ENCODE measurements around the gene ALPK1. TPM values are rescaled to one million over a fixed set of nuclear protein-coding genes. Genes with fewer than 3 reads are reported as not detected.

The ALPK1 gene
- total and polyA plus RNA-seq, 2 experiments from 2014 or later, result 0.10 to 0.49 TPM

- Histone ChIP-seq H3K27ac (ENCODE audit: low read depth) (no peak overlapping the region), H3K36me3 (ENCODE audit: insufficient read depth) (no peaks in the 10 kb centered on the region), H3K27me3 (ENCODE audit: insufficient read depth) (no peaks in the 10 kb centered on the region), H2AFZ (no peak overlapping the region), H3K4me1 (ENCODE audit: insufficient read depth) (peaks cover 7% of the 10 kb centered on the region; the same call in 1 of the 2 replicates), H3K4me2 (no peak overlapping the region), H3K9me2 (ENCODE audit: insufficient read depth) (peaks cover 3% of the 10 kb centered on the region; the same call in 1 of the 2 replicates), H3F3A (replicated peaks; ENCODE audit: low read depth) (no peaks in the 10 kb centered on the region), H4K20me1 (replicated peaks; ENCODE audit: insufficient read depth) (no peaks in the 10 kb centered on the region), H3K79me2 (replicated peaks; ENCODE audit: insufficient read depth) (no peaks in the 10 kb centered on the region), H3K4me3 (no peak overlapping the region)
- Mint-ChIP-seq H3K4me1 (no peaks in the 10 kb centered on the region; the same call in 2 of the 3 replicates), H3K4me3 (no peak overlapping the region), H3K36me3 (ENCODE audit: low read depth) (no peaks in the 10 kb centered on the region), H3K27ac (no peak overlapping the region), H3K9me3 (no peaks in the 10 kb centered on the region), H3K27me3 (ENCODE audit: insufficient read depth, low read depth, poor library complexity) (no peaks in the 10 kb centered on the region)
- TF ChIP-seq JUNB (IDR thresholded peaks at IDR 0.05; ENCODE audit: unreplicated experiment) (no peak), EZH2phosphoT487 (IDR thresholded peaks at IDR 0.05; ENCODE audit: unreplicated experiment) (no peak), CTCF (conservative IDR thresholded peaks at IDR 0.05; ENCODE audit: low read depth in 2 of 2) (no peak), ZNF462 (CRISPR knock-in tag; IDR thresholded peaks at IDR 0.05) (no peak), POLR2AphosphoS5 (IDR thresholded peaks at IDR 0.05; ENCODE audit: low read depth) (no peak), ZNF331 (CRISPR knock-in tag; IDR thresholded peaks at IDR 0.05; ENCODE audit: low read depth) (no peak), EZH2 (IDR thresholded peaks at IDR 0.05; ENCODE audit: low read depth, unreplicated experiment) (no peak), ZNF114 (CRISPR knock-in tag; IDR thresholded peaks at IDR 0.05) (no peak), STAT1 (IDR thresholded peaks at IDR 0.05; ENCODE audit: unreplicated experiment) (no peak), NANOG (IDR thresholded peaks at IDR 0.05; ENCODE audit: borderline replicate concordance) (no peak)
- no peak for DNase-seq (ENCODE audit: low spot score)
- ATAC-seq, result no peak
These were observed 74.2 kb downstream of the ALPK1 start for GRCh38 chr4:112371361-112371760.

Data from GM23338 (cell line).